Right renal pelvis (tissue), 4 donors: ENCODE results near the gene NAV2. TPM values are rescaled to one million over a fixed set of nuclear protein-coding genes. Genes with fewer than 3 reads are reported as not detected.

Source experiments
- DNase-seq, 4 donors: peaks; one replicate each; pipeline ENCODE4 v3.0.0-alpha.2; 2013; ENCODE audit warnings: low read depth in 4 of 4, low spot score in 3 of 4, missing footprints in 1 of 4
- polyA plus RNA-seq, 4 donors: library from polyadenylated mRNA; unstranded; fragments of 120-200 nt; gene quantifications; one replicate each; pipeline ENCODE4 v1.2.1, GENCODE V29; 2013; ENCODE audit not compliant: insufficient read length in 4 of 4

NAV2 gene
- polyA plus RNA-seq, 4 donors = 33.2 to 55.2 (median 34.0) TPM

- no peak for DNase-seq
Observed at GRCh38 chr11:19849947-19850593, 137.4 kb downstream of the NAV2 start.

GRCh38 chr11:19852288-19852687 is 139.7 kb downstream of the NAV2 start:
- DNase-seq = no peak

- DNase-seq = no peak
Observed at GRCh38 chr11:19853016-19853415, 140.4 kb downstream of the NAV2 start.

- DNase-seq = no peak
Observed at GRCh38 chr11:19853920-19854319, 141.3 kb downstream of the NAV2 start.

- DNase-seq = no peak
Observed at GRCh38 chr11:19861171-19861570, 148.5 kb downstream of the NAV2 start.

- no peak for DNase-seq
Observed at GRCh38 chr11:19862091-19862490, 149.5 kb downstream of the NAV2 start.

GRCh38 chr11:19864141-19865140 is 151.8 kb downstream of the NAV2 start:
- no peak for DNase-seq

- no peak for DNase-seq
Observed at GRCh38 chr11:19866037-19866436, 153.4 kb downstream of the NAV2 start.

- DNase-seq = no peak
Observed at GRCh38 chr11:19866521-19866920, 153.9 kb downstream of the NAV2 start.

GRCh38 chr11:19867064-19867463 is 154.4 kb downstream of the NAV2 start:
- no peak for DNase-seq

GRCh38 chr11:19868281-19868821 is 155.7 kb downstream of the NAV2 start:
- no peak for DNase-seq

GRCh38 chr11:19868871-19869270 is 156.2 kb downstream of the NAV2 start:
- no peak for DNase-seq

- no peak for DNase-seq
Observed at GRCh38 chr11:19869466-19869865, 156.8 kb downstream of the NAV2 start.

GRCh38 chr11:19869946-19870589 is 157.4 kb downstream of the NAV2 start:
- DNase-seq = no peak

GRCh38 chr11:19871531-19871930 is 158.9 kb downstream of the NAV2 start:
- no peak for DNase-seq

- DNase-seq = no peak
Observed at GRCh38 chr11:19872512-19873145, 160.0 kb downstream of the NAV2 start.

GRCh38 chr11:19873730-19874129 is 161.1 kb downstream of the NAV2 start:
- no peak for DNase-seq

- DNase-seq = no peak
Observed at GRCh38 chr11:19874266-19874665, 161.6 kb downstream of the NAV2 start.

- DNase-seq = no peak
Observed at GRCh38 chr11:19876750-19877149, 164.1 kb downstream of the NAV2 start.

- no peak for DNase-seq
Observed at GRCh38 chr11:19878520-19878919, 165.9 kb downstream of the NAV2 start.
